Head of caudate nucleus (tissue), 42 donors: ENCODE data around the gene GNA12.

Experiments
- DNase-seq, 42 donors: peaks; one replicate each; pipeline versions ENCODE4 v3.0.0 to v3.0.0-alpha.2; 2020 to 2021; ENCODE audit warnings: mixed read lengths in 7 of 42
- intact Hi-C: fragments of 100-400 bp; cut with DNase I; formaldehyde crosslinking; loops from one replicate; pipeline ENCODE4 v1.15.0; 2022

GNA12 gene

GRCh38 chr7:2843711-2844152 is 376 bp downstream of the GNA12 start:
- intact Hi-C loops: loop anchor here (2.0 to 10.0 kb wide), 2 partner anchors 19 to 119 kb away; no protein-coding TSS in a partner anchor

GRCh38 chr7:2843191-2843685 is 870 bp downstream of the GNA12 start:
- no peak for DNase-seq
- intact Hi-C loops: loop anchor here (10.0 kb wide), 1 partner anchor 118 kb away; no protein-coding TSS in a partner anchor

More at GRCh38 chr7:2843711-2844152, 376 bp downstream of the GNA12 start:
- DNase-seq: peak in 31 of 42 donors; percentile 11 to 61 (median 35)

GRCh38 chr7:2841907-2842306 is 2.2 kb downstream of the GNA12 start:
- DNase-seq: no peak
- intact Hi-C loops: loop anchor here (10.0 kb wide), 1 partner anchor 117 kb away; no protein-coding TSS in a partner anchor

- intact Hi-C loops: loop anchor here (10.0 kb wide), 1 partner anchor 116 kb away; no protein-coding TSS in a partner anchor
- no peak for DNase-seq
These were observed 3.6 kb downstream of the GNA12 start for GRCh38 chr7:2840458-2840857.

- intact Hi-C loops: no loop called here
- DNase-seq: no peak
These were observed 5.1 kb downstream of the GNA12 start for GRCh38 chr7:2838873-2839578.

- DNase-seq: no peak
- intact Hi-C loops: no loop called here
These were observed 5.7 kb downstream of the GNA12 start for GRCh38 chr7:2838451-2838850.

- DNase-seq: no peak
- intact Hi-C loops: no loop called here
These were observed 6.6 kb downstream of the GNA12 start for GRCh38 chr7:2837496-2837895.

GRCh38 chr7:2834748-2835441 is 9.2 kb downstream of the GNA12 start:
- DNase-seq: no peak
- intact Hi-C loops: no loop called here

GRCh38 chr7:2833083-2833910 is 10.8 kb downstream of the GNA12 start:
- no peak for DNase-seq
- intact Hi-C loops: no loop called here

GRCh38 chr7:2832461-2832860 is 11.6 kb downstream of the GNA12 start:
- intact Hi-C loops: no loop called here
- DNase-seq: no peak

- DNase-seq: no peak
- intact Hi-C loops: no loop called here
These were observed 13.3 kb downstream of the GNA12 start for GRCh38 chr7:2830609-2831376.

GRCh38 chr7:2829040-2829439 is 15.1 kb downstream of the GNA12 start:
- DNase-seq: no peak
- intact Hi-C loops: no loop called here

- intact Hi-C loops: no loop called here
- peak in 2 of 42 donors; percentile 21 to 38 for DNase-seq
These were observed 17.3 kb downstream of the GNA12 start for GRCh38 chr7:2826771-2827170.

GRCh38 chr7:2825559-2826227 is 18.4 kb downstream of the GNA12 start:
- intact Hi-C loops: no loop called here
- DNase-seq: no peak

GRCh38 chr7:2824678-2825461 is 19.2 kb downstream of the GNA12 start:
- DNase-seq: no peak

GRCh38 chr7:2824026-2824677 is 20.0 kb downstream of the GNA12 start:
- DNase-seq: peak in 1 of 42 donors; percentile 11

More at GRCh38 chr7:2824678-2825461, 19.2 kb downstream of the GNA12 start:
- intact Hi-C loops: no loop called here

GRCh38 chr7:2823130-2823529 is 21.0 kb downstream of the GNA12 start:
- DNase-seq: peak in 1 of 42 donors; percentile 6
- intact Hi-C loops: no loop called here

More at GRCh38 chr7:2824026-2824677, 20.0 kb downstream of the GNA12 start:
- intact Hi-C loops: no loop called here
